MM.1S (cell line): ENCODE measurements around the gene POLL.

Experiments
- DNase-seq: peaks from one replicate; pipeline ENCODE4 v3.0.0-alpha.2; 2015
- H2AFZ ChIP-seq: fragments of 300-600 bp; sonication (generic); 2 replicates; pipeline ENCODE4 v1.6.0; 2016; ENCODE audit warnings: antibody characterized with exemption, low read length
- H3F3A ChIP-seq: fragments of 300-600 bp; sonication (generic); 2 replicates; pipeline ENCODE4 v1.6.1; 2016; ENCODE audit warnings: mild to moderate bottlenecking, antibody characterized with exemption, low read length, moderate library complexity, mixed read lengths; ENCODE audit not compliant: insufficient read depth
- H3K27ac ChIP-seq: fragments of 300-600 bp; sonication (generic); 2 replicates; pipeline ENCODE4 v1.5.1; 2016; ENCODE audit warnings: mild to moderate bottlenecking, low read length
- H3K27me3 ChIP-seq: fragments of 300-600 bp; sonication (generic); replicated peaks from 2 replicates; pipeline ENCODE4 v1.6.0; 2016; ENCODE audit warnings: low read length; ENCODE audit not compliant: insufficient read depth
- H3K36me3 ChIP-seq: fragments of 300-600 bp; sonication (generic); replicated peaks from 2 replicates; pipeline ENCODE4 v1.6.1; 2016; ENCODE audit warnings: mild to moderate bottlenecking, low read length, mixed read lengths; ENCODE audit not compliant: insufficient read depth
- H3K4me1 ChIP-seq: fragments of 300-600 bp; sonication (generic); 2 replicates; pipeline ENCODE4 v1.6.1; 2016; ENCODE audit warnings: low read length, mixed read lengths
- H3K4me2 ChIP-seq: fragments of 300-600 bp; sonication (generic); 2 replicates; pipeline ENCODE4 v1.6.0; 2016; ENCODE audit warnings: low read depth, low read length
- H3K4me3 ChIP-seq: fragments of 300-600 bp; sonication (generic); 2 replicates; pipeline ENCODE4 v1.5.1; 2016; ENCODE audit warnings: low read length, mixed read lengths
- H3K79me2 ChIP-seq: fragments of 300-600 bp; sonication (generic); 2 replicates; pipeline ENCODE4 v1.6.1; 2016; ENCODE audit warnings: mixed run types, low read length, mixed read lengths
- H3K9ac ChIP-seq: fragments of 300-600 bp; sonication (generic); 2 replicates; pipeline ENCODE4 v1.6.1; 2016; ENCODE audit warnings: low read length, mixed read lengths
- H3K9me2 ChIP-seq: fragments of 300-600 bp; sonication (generic); replicated peaks from 2 replicates; pipeline ENCODE4 v1.6.1; 2016; ENCODE audit warnings: mild to moderate bottlenecking, low read length, mixed read lengths; ENCODE audit not compliant: insufficient read depth
- H3K9me3 ChIP-seq: fragments of 300-600 bp; sonication (generic); replicated peaks from 2 replicates; pipeline ENCODE4 v1.6.1; 2016; ENCODE audit warnings: mild to moderate bottlenecking, low read length, mixed read lengths; ENCODE audit not compliant: insufficient read depth
- H4K20me1 ChIP-seq: fragments of 300-600 bp; sonication (generic); 2 replicates; pipeline ENCODE4 v1.6.1; 2016; ENCODE audit warnings: mild to moderate bottlenecking, low read length, moderate library complexity, mixed read lengths; ENCODE audit not compliant: insufficient read depth
- CTCF ChIP-seq: fragments of 300-600 bp; sonication (generic); IDR thresholded peaks from 2 replicates; pipeline ENCODE4 v1.5.1; 2016; ENCODE audit warnings: antibody characterized with exemption, low read length, mixed read lengths
- EZH2 ChIP-seq: fragments of 300-600 bp; sonication (generic); optimal IDR thresholded peaks from 2 replicates; pipeline ENCODE3; 2017; ENCODE audit warnings: low read depth, mild to moderate bottlenecking, antibody characterized with exemption, low read length, mixed read lengths
- EZH2phosphoT487 ChIP-seq: fragments of 300-600 bp; sonication (generic); IDR thresholded peaks from 2 replicates; pipeline ENCODE4 v1.6.1; 2018; ENCODE audit warnings: antibody characterized with exemption, low read length

Gene POLL

GRCh38 chr10:101577121-101577871 is 10.8 kb downstream of the POLL start:
- H3F3A ChIP-seq, result peaks cover 12% of the 10 kb centered on the region
- TF ChIP-seq EZH2phosphoT487, result no peak
- no peak for TF ChIP-seq CTCF
- TF ChIP-seq EZH2, result no peak
- H3K4me1 ChIP-seq, result peaks cover 17% of the 10 kb centered on the region
- H4K20me1 ChIP-seq, result no peaks in the 10 kb centered on the region
- no peak overlapping the region for H3K4me2 ChIP-seq
- no peaks in the 10 kb centered on the region for H3K36me3 ChIP-seq
- H3K27me3 ChIP-seq, result no peaks in the 10 kb centered on the region
- H3K4me3 ChIP-seq, result no peak overlapping the region
- no peaks in the 10 kb centered on the region for H3K9me3 ChIP-seq
- H3K27ac ChIP-seq, result no peak overlapping the region
- H3K9me2 ChIP-seq, result no peaks in the 10 kb centered on the region
- no peak overlapping the region for H2AFZ ChIP-seq
- no peaks in the 10 kb centered on the region for H3K79me2 ChIP-seq
- no peak overlapping the region for H3K9ac ChIP-seq
- no peak for DNase-seq

GRCh38 chr10:101576211-101576863 is 11.7 kb downstream of the POLL start:
- Histone ChIP-seq H3K4me3 (no peak overlapping the region), H3K27me3 (no peaks in the 10 kb centered on the region)

DNA sequence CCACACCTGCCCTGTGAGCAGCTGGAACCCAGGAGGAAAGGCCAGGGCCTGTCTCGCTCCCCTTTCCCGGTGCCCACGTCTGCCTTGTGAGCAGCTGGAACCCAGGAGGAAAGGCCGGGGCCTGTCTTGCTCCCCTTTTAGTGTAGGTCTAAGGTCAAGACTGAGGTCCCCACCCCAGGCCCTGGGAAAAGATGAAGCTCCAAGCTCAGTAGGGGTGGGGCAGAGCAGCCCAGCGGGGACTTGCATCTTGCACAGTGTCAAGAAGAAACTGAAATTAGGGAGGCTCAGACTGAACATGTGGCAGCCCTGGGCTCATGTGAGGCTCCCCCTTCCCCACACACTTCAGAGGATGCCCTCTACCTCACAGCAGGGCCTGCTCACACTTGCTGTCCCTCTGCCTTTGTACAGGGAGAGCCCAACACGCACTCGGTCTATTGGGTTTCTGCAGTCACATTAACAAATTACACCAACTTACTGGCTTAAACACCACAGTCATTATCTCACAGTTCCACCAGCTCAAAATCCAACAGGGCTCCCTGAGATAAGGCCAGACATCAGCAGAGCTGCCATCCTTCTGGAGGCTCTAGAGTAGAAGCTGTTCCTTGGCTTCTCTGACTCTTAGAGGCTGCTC is 12.4 kb downstream of the POLL start:
- no peaks in the 10 kb centered on the region for H3K9me3 ChIP-seq
- no peaks in the 10 kb centered on the region for H3K36me3 ChIP-seq
- no peaks in the 10 kb centered on the region for H3K9me2 ChIP-seq
- H3K4me3 ChIP-seq, result no peak overlapping the region
- no peak overlapping the region for H2AFZ ChIP-seq
- H3K4me2 ChIP-seq, result no peak overlapping the region
- peaks cover 6% of the 10 kb centered on the region for H3K4me1 ChIP-seq
- TF ChIP-seq CTCF (no peak), EZH2phosphoT487 (no peak), EZH2 (no peak)
- H3K79me2 ChIP-seq, result no peaks in the 10 kb centered on the region
- DNase-seq, result no peak
- peaks cover 4% of the 10 kb centered on the region; the same call in 1 of the 2 replicates for H3F3A ChIP-seq
- no peaks in the 10 kb centered on the region for H4K20me1 ChIP-seq
- no peak overlapping the region for H3K9ac ChIP-seq
- H3K27me3 ChIP-seq, result no peaks in the 10 kb centered on the region
- no peak overlapping the region for H3K27ac ChIP-seq

More at GRCh38 chr10:101576211-101576863, 11.7 kb downstream of the POLL start:
- no peaks in the 10 kb centered on the region for H3K79me2 ChIP-seq
- no peak overlapping the region for H3K27ac ChIP-seq
- H3F3A ChIP-seq, result peaks cover 10% of the 10 kb centered on the region
- TF ChIP-seq EZH2, result no peak
- TF ChIP-seq CTCF, result no peak
- no peak for TF ChIP-seq EZH2phosphoT487
- H3K9me3 ChIP-seq, result no peaks in the 10 kb centered on the region
- peaks cover 13% of the 10 kb centered on the region for H3K4me1 ChIP-seq
- H3K4me2 ChIP-seq, result no peak overlapping the region
- no peaks in the 10 kb centered on the region for H3K36me3 ChIP-seq
- no peaks in the 10 kb centered on the region for H3K9me2 ChIP-seq
- no peak for DNase-seq
- no peaks in the 10 kb centered on the region for H4K20me1 ChIP-seq
- no peak overlapping the region for H3K9ac ChIP-seq
- H2AFZ ChIP-seq, result no peak overlapping the region
